B cell (primary cell): ENCODE data around the gene INTS12.

Experiments
- CTCF ChIP-seq: fragments of 200-600 bp; IDR thresholded peaks from one replicate; pipeline ENCODE4 v1.8.0; 2022; ENCODE audit warnings: antibody characterized with exemption, mild to moderate bottlenecking
- EZH2 ChIP-seq: IDR thresholded peaks from 2 replicates; pipeline ENCODE4 v1.6.1; 2012; ENCODE audit warnings: borderline replicate concordance, low read depth, mild to moderate bottlenecking, moderate library complexity, low read length; ENCODE audit not compliant: insufficient read depth, poor library complexity, severe bottlenecking

DNA sequence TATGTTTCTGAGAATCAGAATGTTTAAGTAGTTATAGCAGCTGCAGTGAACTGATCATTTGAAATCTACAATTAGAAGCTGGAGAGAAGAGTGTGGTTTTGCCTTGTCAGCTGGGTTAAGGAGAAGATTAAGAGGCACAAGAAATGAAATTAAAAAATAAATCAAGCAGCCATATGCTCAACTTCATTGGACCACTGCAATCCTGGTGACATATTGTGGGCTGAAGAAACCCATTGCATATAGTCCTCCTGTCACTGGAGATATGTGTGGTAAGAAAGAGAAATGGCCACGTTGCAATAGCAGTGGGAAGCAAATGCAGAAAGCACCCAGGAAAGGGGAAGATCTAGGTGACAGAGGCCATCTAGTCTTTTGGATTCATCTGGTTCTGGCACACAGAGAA is 63.0 kb downstream of the INTS12 start:
- TF ChIP-seq EZH2 (no peak), CTCF (no peak)
